Measurements from ENCODE around the gene FYCO1. TPM values are rescaled to one million over a fixed set of nuclear protein-coding genes. Genes with fewer than 3 reads are reported as not detected.

Gene FYCO1
- total RNA-seq, 1 donor from 2014 or later = 14.9 TPM

- no peaks in the 10 kb centered on the region for H3K9me3 Mint-ChIP-seq
- no peak overlapping the region for H3K27ac Mint-ChIP-seq
Observed at GRCh38 chr3:45921158-45922038, 74.2 kb downstream of the FYCO1 start.

GRCh38 chr3:45917146-45917898, 78.3 kb downstream of the FYCO1 start:
- DNase-seq = no peak
- POLR2A ChIA-PET = no interaction called here
- H3K27ac Mint-ChIP-seq = no peak overlapping the region
- ATAC-seq (ENCODE audit: low read depth) = no peak
- H3K36me3 Mint-ChIP-seq (ENCODE audit: low read depth) = peaks cover 40% of the 10 kb centered on the region
- H3K4me3 Mint-ChIP-seq = no peak overlapping the region
- TF ChIP-seq, protein P1, sequence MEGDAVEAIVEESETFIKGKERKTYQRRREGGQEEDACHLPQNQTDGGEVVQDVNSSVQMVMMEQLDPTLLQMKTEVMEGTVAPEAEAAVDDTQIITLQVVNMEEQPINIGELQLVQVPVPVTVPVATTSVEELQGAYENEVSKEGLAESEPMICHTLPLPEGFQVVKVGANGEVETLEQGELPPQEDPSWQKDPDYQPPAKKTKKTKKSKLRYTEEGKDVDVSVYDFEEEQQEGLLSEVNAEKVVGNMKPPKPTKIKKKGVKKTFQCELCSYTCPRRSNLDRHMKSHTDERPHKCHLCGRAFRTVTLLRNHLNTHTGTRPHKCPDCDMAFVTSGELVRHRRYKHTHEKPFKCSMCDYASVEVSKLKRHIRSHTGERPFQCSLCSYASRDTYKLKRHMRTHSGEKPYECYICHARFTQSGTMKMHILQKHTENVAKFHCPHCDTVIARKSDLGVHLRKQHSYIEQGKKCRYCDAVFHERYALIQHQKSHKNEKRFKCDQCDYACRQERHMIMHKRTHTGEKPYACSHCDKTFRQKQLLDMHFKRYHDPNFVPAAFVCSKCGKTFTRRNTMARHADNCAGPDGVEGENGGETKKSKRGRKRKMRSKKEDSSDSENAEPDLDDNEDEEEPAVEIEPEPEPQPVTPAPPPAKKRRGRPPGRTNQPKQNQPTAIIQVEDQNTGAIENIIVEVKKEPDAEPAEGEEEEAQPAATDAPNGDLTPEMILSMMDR (IDR thresholded peaks at IDR 0.05) = no peak
- H3K27me3 Mint-ChIP-seq = no peaks in the 10 kb centered on the region
- CTCF ChIA-PET = no interaction called here
- H3K4me1 Mint-ChIP-seq = peaks cover 17% of the 10 kb centered on the region
- intact Hi-C loops (cut with micrococcal nuclease) = no loop called here
- H3K9me3 Mint-ChIP-seq = no peaks in the 10 kb centered on the region

More at GRCh38 chr3:45921158-45922038, 74.2 kb downstream of the FYCO1 start:
- ChIA-PET POLR2A (no interaction called here), CTCF (interaction anchor here (1.1 kb wide), 1 partner anchor 159 kb away, joined by 3 read pairs; no protein-coding TSS in a partner anchor)
- no peaks in the 10 kb centered on the region for H3K27me3 Mint-ChIP-seq
- no peak for DNase-seq
- ATAC-seq (ENCODE audit: low read depth) = no peak
- no peak overlapping the region for H3K4me3 Mint-ChIP-seq
- H3K36me3 Mint-ChIP-seq (ENCODE audit: low read depth) = peaks cover 75% of the 10 kb centered on the region
- intact Hi-C loops (cut with micrococcal nuclease) = no loop called here
- TF ChIP-seq, protein P1 (IDR thresholded peaks at IDR 0.05) = no peak
- H3K4me1 Mint-ChIP-seq = peaks cover 3% of the 10 kb centered on the region

DNA sequence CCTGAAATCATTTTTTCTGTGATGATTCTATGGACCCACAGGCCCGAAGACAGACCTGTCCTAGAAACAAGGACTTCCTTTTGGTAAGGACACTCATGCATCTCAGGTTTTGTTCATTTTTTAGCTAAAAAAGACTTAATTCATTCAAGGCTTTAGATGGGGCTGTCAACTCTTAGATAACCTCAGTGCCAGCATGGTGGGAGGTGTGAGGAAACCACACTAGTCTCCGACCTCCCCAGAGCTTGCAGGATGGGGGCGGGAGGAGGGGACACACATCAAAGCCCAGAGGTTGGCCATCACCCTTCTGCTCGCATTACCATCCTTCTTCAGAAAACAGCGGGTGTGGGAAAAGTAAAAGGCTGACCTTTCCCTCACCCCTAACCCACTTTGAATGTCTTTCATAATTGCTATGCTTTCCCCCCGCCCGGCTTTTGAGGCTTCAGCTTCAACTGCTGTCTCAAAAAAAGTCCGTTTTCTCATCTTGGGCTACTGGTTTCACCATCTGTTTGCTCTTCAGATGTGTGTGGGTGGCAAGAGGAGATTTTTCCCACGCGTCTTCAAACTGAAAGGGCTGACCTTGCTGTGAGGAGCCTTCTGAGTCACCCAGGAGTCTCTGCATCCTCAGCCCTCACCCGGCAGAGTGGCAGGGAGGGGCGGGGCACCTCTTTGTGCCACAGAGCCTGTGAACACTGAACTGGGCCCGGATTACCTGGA, 79.9 kb downstream of the FYCO1 start:
- peak overlapping the region; percentile 48 for H3K4me3 Mint-ChIP-seq
- intact Hi-C loops (cut with micrococcal nuclease) = no loop called here
- ChIA-PET CTCF (no interaction called here), POLR2A (interaction anchor here (0.6 kb wide), 2 partner anchors 63 to 217 kb away, joined by 4 to 6 read pairs; no protein-coding TSS in a partner anchor)
- no peak for DNase-seq
- TF ChIP-seq, protein P1 (IDR thresholded peaks at IDR 0.05) = no peak
- H3K9me3 Mint-ChIP-seq = no peaks in the 10 kb centered on the region
- peaks cover 17% of the 10 kb centered on the region for H3K4me1 Mint-ChIP-seq
- ATAC-seq (ENCODE audit: low read depth) = peak; percentile 89
- peaks cover 26% of the 10 kb centered on the region for H3K36me3 Mint-ChIP-seq (ENCODE audit: low read depth)
- H3K27ac Mint-ChIP-seq = peak overlapping the region; percentile 50
- H3K27me3 Mint-ChIP-seq = no peaks in the 10 kb centered on the region

DNA sequence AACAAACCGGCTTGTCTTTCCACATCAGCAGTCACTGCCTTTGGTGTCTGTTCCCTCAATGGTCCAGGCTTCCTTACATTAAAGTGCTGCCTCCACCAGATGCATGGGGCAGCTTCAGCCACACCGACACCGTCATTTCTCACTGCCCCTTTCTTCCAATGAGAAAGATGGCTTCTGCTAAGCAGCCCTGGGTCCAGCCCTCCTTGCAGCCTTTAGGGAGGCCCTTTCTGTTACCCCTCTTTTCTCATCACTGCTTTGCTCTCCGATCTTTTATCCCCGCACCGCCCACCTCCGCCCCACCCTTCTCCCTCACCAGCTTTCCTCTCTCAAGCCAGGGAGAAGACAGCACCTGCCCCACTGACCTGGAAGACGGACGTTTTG, 80.6 kb downstream of the FYCO1 start:
- peak overlapping the region; percentile 24 for H3K27ac Mint-ChIP-seq
- ChIA-PET POLR2A (interaction anchor here (0.6 kb wide), 2 partner anchors 62 to 216 kb away, joined by 4 to 6 read pairs; no protein-coding TSS in a partner anchor), CTCF (no interaction called here)
- peak overlapping the region; percentile 15 for H3K4me3 Mint-ChIP-seq
- intact Hi-C loops (cut with micrococcal nuclease) = no loop called here
- peaks cover 20% of the 10 kb centered on the region for H3K36me3 Mint-ChIP-seq (ENCODE audit: low read depth)
- TF ChIP-seq, protein P1 (IDR thresholded peaks at IDR 0.05) = no peak
- H3K9me3 Mint-ChIP-seq = no peaks in the 10 kb centered on the region
- DNase-seq (no peak), ATAC-seq (ENCODE audit: low read depth) (no peak)
- no peaks in the 10 kb centered on the region for H3K27me3 Mint-ChIP-seq
- peaks cover 21% of the 10 kb centered on the region for H3K4me1 Mint-ChIP-seq
